Activated CD4-positive, alpha-beta T cell treated with anti-CD3 and anti-CD28 coated beads for 1 hour (primary cell): Measurements from ENCODE around the gene SYNGR2.

ENCODE experiments used
- DNase-seq: peaks from one replicate; pipeline ENCODE4 v3.0.0-alpha.2; 2020

SYNGR2 gene

DNA sequence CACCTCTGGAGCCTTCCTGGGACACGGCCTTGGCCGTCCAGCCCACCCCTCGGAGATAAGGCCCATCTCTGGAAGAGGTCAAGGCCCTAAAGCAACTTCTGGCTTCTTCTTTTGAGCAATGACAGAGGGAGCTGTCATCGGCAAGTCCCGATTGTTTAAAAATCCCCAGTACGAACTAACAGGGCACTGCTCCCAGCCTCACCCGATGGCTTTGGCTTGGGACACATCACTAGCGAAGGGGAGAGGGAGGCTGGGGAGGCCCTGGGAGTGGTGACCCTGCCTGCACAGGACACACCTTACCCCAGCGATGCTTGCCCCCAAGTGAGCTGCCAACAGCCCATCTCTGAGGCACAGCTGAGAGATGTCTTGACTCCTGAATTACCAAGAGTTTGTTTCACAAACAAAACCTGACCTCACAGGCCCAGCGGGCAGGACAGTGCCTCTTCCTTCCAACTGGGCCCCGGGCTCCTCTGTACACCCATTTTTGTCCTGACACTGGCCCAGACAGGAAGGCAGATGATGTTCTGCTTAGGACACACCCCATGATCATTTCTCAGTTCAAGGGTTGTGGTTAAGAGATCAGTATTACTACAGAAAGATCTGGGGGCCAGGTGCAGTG, 4.8 kb downstream of the SYNGR2 start:
- no peak for DNase-seq

DNA sequence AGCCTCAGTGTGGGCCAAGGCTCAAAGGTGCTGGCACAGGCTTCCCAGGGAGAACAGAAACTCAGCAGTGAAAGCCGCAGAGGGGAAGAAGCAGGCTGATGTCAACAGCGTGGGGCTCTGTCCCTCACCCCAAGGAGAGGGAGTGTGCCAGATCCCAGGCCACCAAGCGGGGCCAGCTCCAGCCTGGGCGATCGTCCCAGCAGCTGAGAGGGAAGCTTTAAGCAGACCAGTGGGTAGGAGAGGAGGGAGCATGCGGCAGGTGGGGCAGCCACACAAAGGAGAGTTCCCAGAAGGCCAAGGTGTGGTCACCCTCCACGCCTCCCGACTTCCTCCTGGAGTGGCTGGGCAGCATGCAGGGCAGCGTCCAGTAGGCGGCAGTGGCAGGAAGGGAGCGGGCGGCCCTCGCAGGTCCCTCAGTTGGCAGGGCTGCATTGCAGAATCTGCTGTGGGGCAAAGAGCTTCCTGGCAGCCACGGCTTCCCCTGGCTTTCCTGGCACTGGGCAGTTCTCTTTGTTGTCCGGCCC, 6.0 kb downstream of the SYNGR2 start:
- no peak for DNase-seq

DNA sequence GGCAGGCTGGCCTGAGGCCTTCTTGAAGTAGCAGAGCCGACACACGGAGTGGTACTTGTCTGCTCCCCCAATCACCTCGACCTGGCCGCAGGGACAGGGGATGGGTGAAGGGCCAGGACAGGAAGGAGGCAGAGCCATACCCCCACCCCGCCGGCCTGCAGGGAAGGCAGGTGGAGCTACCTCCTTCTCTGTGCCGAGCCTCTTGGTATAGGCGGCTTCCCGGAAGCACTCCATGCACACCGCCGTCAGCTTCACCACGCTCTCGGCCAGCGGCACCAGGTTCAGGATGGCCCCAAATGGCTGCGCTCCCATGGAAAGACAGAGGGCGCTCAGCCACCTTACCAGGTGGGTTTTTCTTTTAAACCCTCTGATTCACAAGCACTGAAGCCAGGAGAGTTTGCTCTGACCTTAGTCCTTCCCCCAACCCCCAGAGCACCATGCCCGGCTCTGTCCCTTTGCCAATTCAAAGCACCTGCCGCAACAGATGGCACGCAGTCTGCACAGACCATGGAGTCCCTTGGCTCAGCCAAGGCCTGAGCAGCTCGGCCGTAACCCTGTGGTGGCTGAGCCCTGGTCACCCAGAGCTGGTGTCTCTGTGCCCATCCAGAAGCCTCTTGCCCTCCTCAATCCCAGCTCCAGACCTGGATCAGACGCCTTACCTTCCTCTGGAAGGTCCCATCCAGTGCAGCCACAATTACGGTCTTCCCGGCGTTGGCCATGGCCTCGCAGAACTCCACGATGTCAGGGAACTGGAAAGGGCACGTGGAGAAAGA, 6.7 kb downstream of the SYNGR2 start:
- DNase-seq, result no peak

DNA sequence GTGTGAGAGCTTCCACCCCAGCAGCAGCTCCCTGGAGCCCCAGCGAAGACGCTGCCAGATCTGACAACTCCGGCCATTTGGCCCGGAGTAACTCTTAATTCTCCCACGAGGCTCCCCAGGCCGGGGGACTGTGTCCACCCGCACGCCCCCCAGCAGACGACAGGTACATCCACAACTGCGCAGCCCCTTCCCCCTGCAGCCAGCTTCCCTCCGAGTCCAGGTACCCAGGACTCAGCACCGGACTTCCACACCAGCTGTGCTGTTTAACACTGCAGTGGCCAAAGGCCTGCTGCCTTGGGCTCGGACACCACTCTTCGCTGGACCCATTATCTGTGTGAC, 7.2 kb downstream of the SYNGR2 start:
- DNase-seq, result no peak

DNA sequence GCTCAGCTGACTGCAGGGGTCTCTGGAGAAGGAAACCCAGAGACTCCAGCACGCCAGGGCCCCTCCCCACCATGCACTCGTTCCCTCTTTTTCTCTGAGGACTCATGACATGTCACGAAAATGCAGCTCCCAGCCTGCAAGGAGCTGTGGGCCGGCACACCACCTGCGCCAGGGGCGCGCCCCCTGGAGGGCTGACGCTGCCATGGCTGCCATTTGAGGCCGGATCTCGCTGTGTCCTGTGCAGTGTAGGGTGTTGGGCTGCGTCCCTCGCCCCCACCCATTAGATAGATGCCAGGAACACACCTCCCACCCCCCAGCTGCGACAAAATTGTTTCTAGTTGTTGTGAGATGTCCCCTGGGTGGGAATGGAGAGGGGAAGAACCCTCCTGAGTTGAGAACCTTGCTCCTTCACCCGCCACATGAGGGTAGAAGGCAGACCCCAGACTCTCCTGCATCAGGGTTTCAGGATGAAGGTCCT, 8.2 kb downstream of the SYNGR2 start:
- DNase-seq, result peak; percentile 61

DNA sequence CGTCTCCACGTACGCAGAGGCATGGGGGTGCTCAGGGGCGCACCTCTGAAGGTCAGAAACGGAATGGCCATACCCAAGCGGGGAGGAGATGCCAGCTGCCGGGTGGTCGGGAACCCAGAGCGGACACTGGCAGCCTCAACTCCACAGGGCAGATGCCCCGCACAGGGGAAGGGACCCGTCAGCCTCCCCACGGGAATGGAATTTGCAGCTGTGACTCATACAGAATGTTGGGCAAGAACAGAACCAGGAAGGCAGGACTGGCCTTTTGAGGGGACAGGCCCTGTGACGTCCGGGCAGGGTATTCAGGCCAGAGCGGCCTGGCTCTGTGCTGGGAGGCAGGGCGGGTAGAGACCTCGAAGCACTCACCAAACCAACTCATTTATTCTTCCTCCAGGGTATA, 11.0 kb downstream of the SYNGR2 start:
- no peak for DNase-seq

DNA sequence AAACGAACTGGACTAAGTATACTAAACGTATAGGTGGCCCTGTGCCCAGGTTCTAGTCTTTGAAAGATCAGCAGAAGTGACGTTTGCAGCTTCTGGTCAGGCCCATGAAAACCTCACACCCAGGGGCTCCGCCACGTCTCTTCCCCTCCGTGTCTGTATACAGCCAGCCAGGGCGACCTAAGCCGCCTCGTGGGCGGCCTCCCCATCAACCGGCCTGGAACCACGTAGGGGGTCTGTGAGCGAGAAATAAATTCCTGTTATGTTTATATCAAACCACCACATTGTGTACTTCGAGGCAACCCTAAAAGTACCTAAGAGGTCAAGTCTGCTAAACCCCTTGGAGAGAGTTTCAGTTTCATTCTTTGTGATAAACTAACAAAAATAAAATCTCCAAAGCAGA, 11.7 kb downstream of the SYNGR2 start:
- DNase-seq, result no peak

DNA sequence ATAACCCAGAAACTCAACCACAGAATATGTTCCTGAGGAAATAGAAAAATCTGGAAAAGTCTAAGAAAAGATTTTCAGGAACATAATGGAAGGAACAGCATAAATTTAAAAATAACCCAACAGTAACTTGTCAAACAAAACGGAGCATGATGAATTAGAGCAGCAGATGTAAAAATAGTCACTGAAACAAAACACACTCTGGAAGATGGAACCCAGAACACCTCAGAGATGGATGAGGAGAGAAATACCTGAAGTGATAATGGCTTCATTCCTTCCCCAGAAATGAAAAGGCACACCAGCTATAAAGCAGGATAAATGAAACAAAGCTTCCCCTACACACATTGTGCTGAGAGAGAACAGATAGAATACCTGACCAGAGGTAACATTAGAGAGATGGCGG, 12.1 kb downstream of the SYNGR2 start:
- DNase-seq, result no peak

DNA sequence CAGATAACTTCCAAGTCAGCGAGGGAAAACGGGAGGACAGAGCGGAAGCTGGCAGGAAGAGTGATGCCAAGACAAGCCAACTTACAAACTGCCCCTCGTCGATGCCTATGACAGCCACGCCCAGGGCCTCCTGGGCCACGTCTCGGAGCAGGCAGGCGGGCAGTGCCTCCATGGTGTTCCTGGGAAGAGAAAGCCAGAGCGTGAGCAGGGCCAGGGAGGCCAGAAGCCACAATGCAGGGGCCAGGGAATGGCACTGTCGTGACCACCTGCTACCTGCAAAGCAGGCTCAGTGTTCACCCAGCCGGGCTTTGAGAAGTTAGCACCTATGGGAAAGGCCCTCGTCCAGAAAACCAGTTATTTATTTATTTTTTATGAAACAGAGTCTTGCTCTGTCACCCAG, 14.1 kb downstream of the SYNGR2 start:
- DNase-seq, result no peak

DNA sequence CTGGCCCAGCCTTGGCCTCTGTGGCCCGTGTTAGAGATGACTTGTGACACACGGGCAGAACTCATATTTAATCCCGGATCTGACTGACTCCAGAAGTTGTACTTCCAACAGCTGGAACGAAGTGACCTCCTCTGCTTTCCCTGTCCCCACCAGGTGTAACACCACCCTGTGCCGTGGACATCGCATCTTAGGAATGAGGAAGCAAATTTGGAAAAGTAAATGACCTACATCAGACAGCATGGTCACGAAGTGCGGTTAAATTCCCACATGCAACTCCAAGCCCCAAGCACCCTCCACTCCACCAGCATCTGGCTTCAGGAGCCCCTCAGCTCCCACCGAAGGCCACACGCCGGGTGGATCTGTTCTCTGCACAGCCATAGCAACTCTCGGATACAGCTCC, 15.5 kb downstream of the SYNGR2 start:
- DNase-seq, result no peak

DNA sequence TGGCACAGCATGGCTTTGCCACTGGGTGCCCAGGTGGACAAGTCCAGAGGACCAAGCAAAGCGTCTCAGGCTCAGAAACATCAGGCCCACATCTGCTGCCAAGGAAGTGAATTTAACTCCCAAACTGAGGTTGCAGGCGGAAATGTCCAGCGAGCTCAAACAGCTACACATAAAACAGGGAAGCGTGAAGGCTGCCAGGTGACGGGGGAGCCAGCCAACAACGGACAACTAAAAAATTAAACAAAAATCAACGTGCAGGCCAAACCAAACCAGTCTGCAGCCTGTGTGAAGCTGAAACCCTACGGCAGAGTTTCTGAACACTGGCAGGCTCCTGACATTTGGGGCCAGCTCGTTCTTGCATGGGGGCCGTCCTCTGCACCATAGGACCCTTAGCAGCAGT, 16.0 kb downstream of the SYNGR2 start:
- no peak for DNase-seq

DNA sequence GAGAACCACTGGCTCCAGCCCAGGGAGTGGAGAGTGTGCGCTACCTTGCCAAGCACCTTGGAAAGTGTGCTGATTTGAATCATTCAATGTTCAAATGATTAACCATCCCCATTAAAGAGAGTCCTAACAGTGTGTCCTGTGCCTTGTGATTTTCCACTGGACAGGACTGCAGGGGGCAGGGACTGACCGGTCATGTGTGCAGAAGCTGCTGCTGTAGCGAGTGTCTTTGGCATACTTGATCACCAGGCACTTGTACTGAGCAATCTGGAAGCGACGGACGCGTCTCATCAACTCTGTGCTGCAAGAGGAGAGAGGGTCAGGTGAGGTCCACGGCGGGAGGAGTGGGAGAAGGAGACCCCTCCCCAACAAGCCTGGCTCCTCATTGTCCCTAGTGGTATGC, 16.5 kb downstream of the SYNGR2 start:
- no peak for DNase-seq

DNA sequence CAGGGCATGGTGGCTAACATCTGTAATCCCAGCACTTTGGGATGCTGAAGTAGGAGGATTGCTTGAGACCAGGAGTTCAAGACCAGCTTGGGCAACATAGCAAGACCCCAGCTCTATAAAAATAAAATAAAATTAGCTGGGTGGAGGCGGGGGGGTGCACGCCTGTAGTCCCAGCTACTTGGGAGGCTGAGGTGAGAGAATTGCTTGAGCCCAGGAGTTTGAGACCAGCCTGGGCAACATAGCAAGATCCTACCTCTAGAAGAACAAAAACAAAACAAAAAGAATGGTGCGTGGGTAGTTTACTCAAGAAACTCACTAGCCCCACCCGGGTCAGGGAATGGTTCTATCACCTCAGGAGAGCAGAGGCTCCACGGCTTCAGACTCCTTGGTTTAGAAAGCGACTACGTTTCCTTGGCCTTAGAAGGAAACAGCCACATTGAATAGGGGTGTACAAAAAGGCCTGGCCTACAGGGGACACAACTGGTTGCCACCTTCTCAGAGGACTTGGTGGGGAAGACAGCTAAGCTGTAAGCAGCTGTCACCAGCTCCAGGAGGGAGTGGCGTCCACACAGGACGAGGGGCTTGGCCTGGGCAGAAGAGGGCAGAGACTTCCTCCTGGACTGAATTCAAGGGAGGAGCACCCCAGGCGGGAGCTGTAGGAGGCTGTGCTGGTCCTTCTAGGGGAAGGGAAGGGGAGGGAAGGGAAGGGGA, 17.8 kb downstream of the SYNGR2 start:
- DNase-seq, result no peak

DNA sequence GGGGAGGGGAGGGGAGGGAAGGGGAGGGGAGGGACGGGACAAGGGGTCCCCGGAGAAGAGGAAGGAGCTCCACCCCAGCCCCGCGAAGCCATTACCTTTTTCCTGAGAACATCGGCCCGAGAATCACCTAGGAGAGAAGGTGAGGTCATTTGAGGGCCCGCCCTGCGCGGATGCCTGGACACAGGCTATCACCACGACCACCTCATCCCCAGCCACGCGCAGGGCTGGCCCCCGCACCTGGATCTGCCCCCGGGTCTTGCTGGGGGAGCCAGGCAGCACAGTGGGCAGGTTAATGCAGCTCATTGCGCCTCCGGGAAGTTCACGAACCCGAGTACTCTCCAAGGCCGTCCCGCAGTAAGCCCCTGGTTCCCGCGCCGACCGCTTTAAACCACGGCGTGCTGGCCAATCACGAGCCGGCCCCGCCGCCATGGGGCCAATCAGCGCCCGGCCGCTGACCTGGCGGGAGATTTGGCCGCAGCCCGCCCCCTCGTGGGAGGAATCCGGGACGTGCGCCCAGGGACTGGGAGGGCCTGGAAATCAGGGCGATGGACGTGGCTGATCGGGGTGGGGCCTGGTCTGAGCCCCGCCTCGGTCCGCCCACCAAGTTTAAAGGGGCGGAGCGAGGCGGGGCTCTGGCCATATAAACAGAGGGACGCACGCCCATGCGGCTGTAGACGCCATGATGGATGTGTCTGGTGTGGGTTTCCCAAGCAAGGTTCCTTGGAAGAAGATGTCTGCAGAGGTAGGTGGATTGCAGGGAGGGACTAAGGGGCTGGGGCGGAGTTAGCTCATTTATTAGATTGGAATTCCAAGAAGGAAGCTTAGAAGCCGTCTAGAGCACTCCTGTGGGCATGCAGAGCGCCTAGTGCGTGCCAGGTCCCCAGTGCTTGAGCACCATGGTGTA, 18.6 kb downstream of the SYNGR2 start, which contains the start of the genes AFMID and TK1:
AFMID (plus strand) TSS at position 671 of the 904 bp plus-strand sequence; CDS start at position 680, 9 bp downstream.
TK1 (minus strand) TSS at position 361 of the 904 bp plus-strand sequence; CDS start at position 303, 58 bp downstream.
- peak; percentile 57 for DNase-seq

DNA sequence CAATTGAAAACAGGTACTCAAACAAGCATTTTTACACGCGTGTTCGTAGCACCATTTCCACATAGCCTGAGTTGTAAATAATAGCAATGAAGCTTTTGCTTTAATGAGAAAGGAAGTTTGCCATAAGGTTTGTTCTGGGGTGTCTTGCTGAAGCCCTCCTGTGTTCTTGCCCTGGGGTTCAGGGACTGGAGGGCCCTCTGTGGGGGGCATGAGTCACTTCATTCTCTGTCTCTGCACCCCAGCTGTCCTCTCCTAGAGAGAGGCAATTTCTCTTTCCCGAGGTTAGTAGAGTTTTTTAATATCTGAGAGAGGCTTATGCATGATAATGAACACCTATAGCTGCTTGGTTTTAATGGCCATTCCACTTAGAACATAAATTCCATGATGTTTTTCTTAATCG, 28.3 kb downstream of the SYNGR2 start:
- DNase-seq, result no peak

DNA sequence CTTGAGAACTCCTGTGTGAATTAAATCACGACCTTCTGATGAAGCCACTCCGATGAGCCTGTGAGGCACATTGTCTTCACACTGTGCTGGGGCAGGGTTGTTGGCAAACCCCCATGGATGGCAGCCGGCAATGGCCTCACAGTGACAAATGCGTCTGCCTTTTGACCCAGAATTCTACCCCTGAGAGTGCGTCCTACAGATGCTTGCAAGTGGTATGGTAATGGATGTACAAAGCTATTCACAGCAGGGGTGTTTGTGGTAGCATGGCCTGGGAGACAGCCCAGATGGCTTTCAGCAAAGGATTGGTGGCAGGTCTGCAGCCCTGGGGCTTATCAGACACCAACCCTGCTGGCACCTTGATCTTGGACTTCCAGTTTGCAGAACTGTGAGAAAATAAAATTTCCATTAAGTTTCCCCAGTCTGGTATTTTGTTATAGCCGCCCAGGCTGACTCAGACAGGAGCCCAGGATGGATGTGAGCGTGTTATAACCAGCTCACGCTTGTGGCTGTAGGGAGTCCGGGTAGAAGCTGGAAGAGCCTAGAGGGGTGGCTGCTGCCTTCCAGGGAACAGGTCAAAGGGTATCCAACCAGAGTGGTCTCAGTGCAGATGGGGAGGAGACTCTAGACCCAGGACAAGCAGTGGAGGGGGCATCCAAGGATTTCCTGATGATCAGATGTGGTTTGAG, 28.9 kb downstream of the SYNGR2 start:
- no peak for DNase-seq

DNA sequence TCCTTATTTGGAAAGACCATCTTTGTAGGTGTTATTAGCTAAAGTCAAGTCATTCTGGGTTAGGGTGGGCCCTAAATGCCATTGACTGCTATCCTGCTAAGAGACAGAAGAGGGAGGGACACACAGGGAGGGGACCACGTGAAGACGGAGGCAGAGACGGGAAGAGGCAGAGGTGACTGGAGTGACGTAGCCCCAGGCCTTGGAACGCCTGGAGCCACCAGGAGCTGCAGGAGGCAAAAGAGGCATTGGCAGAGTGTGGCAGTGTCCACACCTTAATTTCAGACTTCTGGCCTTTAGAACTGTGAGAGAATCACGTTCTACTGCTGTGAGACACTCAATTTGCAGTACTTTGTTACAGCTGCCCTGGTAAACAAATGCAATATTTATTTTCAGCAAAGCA, 32.1 kb downstream of the SYNGR2 start:
- DNase-seq, result no peak

DNA sequence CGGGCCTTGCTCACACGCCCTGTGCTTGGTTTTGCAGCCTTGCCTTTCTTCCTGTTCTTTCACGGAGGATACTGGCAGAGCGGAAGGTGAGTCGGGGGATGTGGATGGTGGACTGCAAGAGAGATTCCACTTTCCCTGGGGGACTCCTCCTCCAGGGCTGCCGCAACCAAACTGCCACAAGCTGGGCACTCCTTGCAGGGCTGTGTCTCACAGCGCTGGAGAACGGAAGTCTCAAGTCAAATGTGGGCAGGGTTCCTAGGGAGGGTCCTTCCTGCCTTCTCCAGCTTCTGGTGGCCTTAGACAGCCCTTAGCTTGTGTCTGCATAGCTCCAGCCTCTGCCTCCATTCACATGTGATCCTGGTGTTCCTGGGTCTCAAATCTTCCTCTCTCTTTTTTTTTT, 34.3 kb downstream of the SYNGR2 start:
- no peak for DNase-seq

DNA sequence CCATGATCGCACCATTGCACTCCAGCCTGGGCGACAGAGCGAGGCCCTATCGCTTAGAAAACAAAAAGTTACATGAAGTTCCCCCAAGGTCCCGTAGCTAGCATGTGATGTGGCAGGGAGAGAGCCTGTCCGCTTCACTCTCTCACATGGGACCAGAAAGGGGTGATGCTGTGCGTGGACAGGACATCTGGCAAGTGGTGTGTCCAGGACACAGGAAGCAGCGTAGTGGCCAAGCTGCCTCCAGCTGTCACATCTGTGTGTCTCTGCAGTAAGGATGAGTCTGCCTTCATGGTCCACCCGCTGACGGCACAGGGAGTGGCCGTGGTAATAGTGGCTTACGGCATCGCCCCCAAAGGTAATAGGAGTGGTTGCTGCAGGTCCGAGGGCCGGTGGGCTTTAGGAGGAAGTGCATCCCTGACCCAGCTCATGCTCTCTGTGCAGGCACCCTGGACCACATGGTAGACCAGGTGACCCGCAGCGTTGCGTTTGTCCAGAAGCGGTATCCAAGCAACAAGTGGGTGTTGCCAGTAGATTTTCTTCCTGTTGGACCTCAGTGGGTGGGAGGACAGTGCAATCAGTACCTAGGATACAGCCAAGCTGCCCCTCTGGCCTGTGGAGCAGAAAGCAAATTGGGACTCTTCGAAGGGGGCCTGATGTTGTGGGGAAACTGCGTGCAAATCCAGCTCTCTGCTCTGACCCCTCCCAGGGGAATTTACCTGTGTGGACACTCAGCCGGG, 36.2 kb downstream of the SYNGR2 start:
- DNase-seq, result no peak

DNA sequence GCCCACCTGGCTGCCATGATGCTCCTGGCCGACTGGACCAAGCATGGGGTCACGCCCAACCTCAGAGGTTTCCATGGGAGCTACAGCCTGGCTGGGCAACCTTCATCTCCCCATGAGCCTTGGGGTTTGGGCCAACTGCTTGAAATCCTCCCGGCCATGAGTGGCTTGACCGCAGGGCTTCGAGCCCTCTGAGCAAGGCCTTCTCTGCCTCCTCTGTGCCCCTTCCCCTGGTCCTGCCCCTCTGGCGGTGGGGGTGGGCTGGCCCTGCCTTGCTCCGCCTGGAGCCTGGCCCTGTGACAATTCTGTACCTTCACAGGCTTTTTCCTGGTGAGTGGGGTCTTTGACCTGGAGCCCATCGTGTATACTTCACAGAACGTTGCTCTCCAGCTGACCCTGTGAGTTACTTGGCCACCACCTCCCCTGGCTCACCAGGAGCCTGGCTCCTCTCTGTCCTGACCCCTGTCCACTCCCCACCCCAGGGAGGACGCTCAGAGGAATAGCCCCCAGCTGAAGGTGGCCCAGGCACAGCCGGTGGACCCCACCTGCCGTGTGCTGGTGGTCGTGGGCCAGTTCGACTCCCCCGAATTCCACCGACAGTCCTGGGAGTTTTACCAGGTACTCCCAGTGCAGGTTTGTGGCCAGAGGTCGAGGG, 36.9 kb downstream of the SYNGR2 start:
- no peak for DNase-seq

DNA sequence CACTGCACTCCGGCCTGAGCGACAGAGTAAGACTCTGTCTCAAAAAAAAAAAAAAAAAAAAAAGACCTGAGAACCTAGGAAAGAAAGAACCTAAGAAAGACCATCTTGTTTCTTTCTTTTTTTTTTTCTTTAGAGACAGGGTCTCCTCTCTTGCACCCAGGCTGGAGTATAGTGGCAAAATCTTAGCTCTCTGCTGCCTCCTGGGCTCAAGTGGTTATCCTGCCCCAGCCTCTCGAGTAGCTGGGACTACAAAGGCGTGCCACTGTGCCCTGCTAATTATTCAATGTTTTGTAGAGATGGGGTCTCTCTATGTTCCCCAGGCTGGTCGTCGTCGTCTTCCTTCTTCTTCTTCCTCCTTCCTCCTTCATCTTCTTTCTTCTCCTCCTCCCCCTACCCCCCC, 37.9 kb downstream of the SYNGR2 start:
- no peak for DNase-seq
